Left ventricle myocardium superior (tissue), 1 donor: ENCODE results near the gene LMX1B. TPM values are rescaled to one million over a fixed set of nuclear protein-coding genes. Genes with fewer than 3 reads are reported as not detected.

Experiments
- ATAC-seq: fragments of 200-7000 bp; cut with Tn5 transposase; one replicate; pipeline ENCODE4 v1.9.1; 2020; ENCODE audit warnings: mild to moderate bottlenecking, moderate library complexity
- DNase-seq: peaks from one replicate; pipeline ENCODE4 v3.0.0-alpha.2; 2020
- intact Hi-C: fragments of 100-400 bp; cut with micrococcal nuclease; formaldehyde crosslinking; loops from one replicate; pipeline ENCODE4 v1.11.0; 2022
- total RNA-seq: library from RNA; stranded (reverse); fragmentation: NEBNext Ultra II Directional; extraction: Animal tissue kit (Norgen Biotek cat#: 25700); gene quantifications from one replicate; pipeline ENCODE4 v1.2.1, GENCODE V29; 2021
- donor health status: DM: no; HTN: yes; CAD: no; lungs with severe emphysema.

The LMX1B gene
- total RNA-seq, 1 donor from 2014 or later = 0.74 TPM

- DNase-seq (peak; percentile 20), ATAC-seq (no peak)
- intact Hi-C loops = no loop called here
Measured at GRCh38 chr9:126687930-126688461, 74.3 kb downstream of the LMX1B start.

DNA sequence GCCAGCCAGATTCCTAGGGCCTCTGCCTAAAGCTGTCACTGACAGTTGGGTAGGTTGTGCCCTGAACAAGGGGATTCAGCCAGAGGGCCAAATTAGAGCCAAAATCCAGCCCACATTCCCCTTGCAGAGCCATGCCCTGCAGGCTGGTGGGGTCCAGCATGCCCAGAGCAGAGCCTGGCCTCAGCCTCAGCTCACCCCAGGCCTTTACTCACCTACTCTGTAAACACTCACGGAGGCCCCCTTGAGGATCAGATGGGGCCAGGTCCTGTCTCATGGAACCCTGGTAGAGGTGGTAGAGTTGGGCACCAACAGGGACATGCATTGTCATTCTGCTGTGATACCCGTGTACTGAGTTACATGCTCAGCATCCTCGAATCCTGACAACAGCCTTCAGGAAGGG, 74.9 kb downstream of the LMX1B start:
- intact Hi-C loops = no loop called here
- ATAC-seq = no peak
- no peak for DNase-seq

DNA sequence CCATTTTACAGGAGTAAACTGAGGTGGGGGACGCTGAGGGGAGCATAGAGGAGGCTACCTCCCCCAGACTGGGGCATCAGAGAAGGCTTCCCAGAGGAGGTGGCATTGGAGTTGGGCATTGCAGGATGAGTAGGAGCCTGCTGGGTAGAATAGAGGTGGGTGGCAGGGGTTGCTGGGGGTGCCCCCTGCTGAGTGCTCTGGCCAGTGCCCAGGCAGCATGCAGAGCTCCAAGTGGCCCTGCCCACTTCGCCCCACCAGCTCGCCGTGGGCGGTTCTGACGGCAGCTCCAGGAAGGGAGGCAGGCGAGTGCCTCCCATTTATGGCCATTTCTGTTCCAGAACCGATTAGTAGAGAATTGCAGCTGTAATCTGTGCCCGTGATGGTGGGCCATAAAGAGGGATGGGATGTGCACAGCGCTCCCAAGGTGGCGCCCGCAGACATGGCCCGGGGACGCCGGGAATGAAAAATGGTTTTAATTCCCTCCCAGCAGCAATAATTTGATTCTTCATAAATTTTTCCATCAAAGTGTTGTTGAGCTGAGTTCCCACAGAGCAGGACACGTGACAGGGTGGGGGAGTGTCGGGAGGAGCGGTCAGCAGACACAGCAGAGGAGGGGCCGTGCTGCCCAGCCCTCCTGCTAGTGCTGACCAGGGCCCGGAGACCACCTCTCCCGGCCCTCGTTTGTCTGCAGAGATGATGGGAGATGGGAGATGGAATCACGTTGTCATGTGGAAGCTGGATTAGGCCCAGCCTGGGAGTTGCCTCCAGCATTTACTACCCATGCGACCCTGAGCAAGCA, 75.5 kb downstream of the LMX1B start:
- intact Hi-C loops = no loop called here
- peak; percentile 18 for DNase-seq
- ATAC-seq = no peak

GRCh38 chr9:126690431-126691051, 76.8 kb downstream of the LMX1B start:
- intact Hi-C loops = loop anchor here (5.0 kb wide), 1 partner anchor 78 kb away; the partner anchor contains the start of gene LMX1B
- DNase-seq (peak; percentile 74), ATAC-seq (peak; percentile 75)

- intact Hi-C loops = loop anchor here (5.0 kb wide), 1 partner anchor 80 kb away; the partner anchor contains the start of gene LMX1B
- no peak for ATAC-seq
- DNase-seq = peak; percentile 20
Measured at GRCh38 chr9:126692041-126692758, 78.5 kb downstream of the LMX1B start.

- DNase-seq (peak; percentile 19), ATAC-seq (no peak)
- intact Hi-C loops = loop anchor here (5.0 kb wide), 1 partner anchor 81 kb away; the partner anchor contains the start of gene LMX1B
Measured at GRCh38 chr9:126692759-126693427, 79.2 kb downstream of the LMX1B start.

GRCh38 chr9:126693428-126693944, 79.8 kb downstream of the LMX1B start:
- intact Hi-C loops = loop anchor here (5.0 kb wide), 1 partner anchor 81 kb away; the partner anchor contains the start of gene LMX1B
- ATAC-seq (no peak), DNase-seq (peak; percentile 22)

DNA sequence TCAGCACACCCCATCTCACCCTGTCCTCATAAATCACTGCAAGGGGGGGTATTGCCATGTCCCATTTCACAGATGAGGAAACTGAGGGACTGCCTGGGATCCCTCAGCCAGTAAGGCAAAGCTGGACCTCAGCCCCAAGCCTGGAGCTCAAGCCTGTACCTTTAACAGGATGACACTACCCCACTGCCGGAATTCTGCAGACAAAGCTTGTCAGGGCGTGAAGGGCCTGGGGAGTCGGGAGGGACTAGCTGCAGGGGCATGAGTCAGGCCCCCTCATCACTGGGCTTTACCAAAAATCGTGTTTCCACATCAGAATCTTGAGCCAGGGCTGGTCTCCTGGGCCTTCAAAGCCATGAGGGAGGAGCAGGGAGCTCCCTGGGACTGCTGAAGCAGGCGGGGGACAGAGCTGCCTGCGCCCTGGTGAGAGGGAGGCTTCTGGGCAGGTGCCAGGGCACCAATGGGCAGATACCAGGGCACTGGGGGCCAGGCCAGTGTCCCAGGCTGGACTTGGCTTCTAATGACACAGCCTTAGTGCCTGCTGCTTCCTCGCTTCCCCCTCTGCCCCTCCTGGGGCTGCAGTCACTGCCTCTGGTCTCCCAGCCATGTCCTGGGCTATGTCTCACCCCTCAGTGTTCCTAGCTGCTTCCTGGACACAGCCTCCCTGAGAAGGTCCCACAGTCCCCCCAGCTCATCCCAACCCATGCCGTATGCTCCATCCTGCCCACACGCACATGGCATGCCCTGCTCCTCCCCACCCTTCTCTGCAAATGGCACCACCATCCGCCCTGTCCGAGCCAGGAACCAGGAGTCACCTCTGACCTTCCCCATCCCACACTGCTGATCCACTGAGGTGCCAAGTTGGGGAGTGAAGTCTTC, 80.7 kb downstream of the LMX1B start:
- ATAC-seq = no peak
- intact Hi-C loops = loop anchor here (5.0 kb wide), 1 partner anchor 82 kb away; the partner anchor contains the start of gene LMX1B
- no peak for DNase-seq

DNA sequence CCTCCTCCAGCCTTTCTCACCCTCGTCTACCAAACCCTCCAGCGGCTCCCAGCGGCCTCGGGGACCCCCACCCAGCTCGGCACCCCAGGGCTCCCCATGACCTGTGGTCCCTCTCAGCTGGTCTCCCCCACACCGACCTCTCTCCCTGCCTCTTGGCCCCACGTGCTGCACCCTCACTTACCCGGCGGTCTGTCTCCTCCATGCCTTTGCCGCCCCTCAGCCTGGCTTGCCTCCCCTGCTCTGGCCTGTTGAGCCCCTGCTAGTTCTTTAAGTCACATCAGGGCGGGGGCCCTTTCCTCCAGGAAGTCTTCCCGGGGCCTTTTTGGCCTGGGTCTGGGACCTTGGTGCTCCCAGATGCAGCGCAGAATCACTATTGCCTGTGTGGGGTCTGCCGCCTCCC, 81.5 kb downstream of the LMX1B start:
- intact Hi-C loops = no loop called here
- ATAC-seq (no peak), DNase-seq (no peak)

DNA sequence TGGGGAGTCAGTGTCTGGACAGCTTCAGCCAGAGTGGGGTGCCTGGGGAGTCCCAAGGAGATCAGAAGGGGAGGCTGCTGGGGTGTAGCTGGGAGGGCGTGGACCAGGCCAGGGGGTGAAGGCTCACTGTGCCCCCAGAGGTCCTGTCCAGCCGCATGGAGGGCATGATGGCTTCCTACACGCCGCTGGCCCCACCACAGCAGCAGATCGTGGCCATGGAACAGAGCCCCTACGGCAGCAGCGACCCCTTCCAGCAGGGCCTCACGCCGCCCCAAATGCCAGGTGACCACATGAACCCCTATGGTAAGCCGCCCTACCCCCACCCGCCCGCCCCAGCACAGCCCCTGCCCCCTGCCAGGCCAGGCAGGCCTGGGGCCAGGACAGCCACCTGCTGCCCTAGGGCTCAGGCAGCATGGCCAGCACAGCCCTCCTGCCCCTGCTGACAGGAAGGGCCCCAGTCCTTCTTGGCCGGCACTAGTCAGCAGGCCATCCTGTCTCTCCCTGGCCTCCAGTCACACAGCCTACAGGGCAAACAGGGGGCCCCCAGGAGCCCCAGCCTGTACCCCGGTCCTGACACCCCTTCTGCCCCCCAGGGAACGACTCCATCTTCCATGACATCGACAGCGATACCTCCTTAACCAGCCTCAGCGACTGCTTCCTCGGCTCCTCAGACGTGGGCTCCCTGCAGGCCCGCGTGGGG, 82.1 kb downstream of the LMX1B start:
- ATAC-seq (no peak), DNase-seq (no peak)
- intact Hi-C loops = no loop called here

DNA sequence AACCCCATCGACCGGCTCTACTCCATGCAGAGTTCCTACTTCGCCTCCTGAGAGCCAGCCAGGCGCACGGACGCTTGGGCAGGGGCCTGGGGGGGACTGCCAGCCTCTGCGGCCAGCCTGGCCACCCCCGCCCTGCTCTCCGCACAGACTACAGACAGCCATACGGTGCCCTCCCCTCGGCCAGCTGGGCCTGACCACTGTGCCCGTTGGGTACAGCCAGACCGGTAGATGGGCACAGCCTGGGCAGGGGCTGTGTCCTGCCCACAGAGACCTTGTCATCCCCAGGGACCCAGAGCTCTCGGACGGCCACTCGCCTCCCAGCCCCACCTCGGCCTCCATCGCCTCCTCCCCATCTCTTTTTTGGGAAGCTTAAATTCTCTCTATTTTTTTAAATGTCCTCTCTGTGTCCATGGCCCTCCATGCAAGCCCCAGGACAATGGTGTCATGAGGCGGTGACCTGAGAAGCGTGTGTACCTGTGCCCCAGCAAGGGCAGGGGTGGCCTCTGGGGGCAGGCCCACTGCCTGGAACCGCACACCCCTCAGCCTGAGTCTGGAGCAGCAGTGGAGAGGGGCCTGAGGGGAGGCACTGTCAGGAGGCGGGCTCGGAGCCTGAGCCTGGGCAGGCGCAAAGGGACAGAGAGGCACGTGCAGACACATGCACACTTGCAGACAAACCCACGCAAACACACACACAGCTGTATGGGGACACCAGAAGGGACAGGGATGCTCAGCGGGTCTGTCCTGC, 82.8 kb downstream of the LMX1B start:
- DNase-seq (no peak), ATAC-seq (no peak)
- intact Hi-C loops = no loop called here

GRCh38 chr9:126697330-126697729, 83.6 kb downstream of the LMX1B start:
- DNase-seq (no peak), ATAC-seq (no peak)
- intact Hi-C loops = no loop called here

DNA sequence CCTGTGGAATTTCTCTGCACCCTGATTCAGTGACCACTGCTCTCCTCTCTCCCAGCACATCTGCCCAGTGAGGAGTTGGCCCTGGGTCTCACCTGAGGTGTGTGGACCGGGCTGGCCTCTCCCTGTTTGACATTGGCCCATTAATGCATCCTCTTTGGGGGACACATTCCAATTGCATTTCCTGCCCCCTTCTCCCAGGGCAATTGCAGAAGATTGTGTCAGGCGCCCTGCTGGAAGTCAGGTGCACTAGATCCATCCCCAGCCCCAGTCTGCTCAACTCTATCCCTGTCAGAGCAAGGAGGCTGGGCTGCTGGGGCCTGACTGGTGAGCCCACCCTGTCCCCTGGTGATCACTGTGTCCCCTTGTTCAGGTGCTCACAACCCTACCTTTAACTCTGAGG, 84.5 kb downstream of the LMX1B start:
- ATAC-seq (no peak), DNase-seq (no peak)
- intact Hi-C loops = no loop called here

DNA sequence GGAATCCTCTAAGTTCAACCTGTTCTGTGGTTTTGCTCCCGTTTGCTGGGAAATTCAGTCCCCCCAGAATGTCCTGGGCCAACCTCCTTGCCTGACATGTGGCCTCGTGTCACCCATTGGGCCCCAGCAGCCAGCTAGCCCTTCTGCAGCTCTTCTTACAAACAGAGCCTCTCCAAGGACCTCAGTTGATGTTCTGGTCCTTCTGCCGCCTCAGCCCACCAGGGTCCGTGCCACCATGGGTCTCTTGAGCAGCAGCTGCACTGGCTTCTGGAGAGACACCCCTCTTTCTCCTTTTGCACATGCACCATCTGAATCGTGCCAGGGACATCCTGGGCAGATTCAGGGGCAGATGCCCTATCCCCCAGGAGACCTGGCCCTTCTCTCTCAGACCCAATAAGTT, 85.0 kb downstream of the LMX1B start:
- ATAC-seq = no peak
- no peak for DNase-seq
- intact Hi-C loops = no loop called here

DNA sequence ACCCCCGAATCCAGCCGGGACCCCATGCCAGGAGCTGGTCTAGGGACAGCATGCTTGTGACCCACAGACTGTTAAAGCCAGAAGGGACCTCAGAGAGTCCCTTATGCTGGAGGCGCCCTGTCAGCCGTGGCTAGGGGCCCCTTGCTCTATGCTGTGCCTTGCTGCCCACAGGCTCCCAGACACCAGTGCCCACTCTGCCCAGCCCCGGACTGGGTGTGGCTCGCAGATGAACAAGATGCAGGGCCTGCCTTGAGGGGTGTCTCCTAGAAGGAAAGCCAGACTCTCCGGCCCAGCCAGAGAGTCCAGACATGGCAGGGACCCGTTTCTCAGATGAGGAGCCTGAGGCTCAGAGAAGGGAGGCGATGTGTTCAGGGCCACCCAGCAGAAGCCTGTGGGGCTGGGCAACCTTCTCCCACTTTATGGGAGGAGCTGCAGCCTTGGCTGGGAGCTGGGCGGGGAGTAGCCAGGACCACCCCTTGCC, 85.7 kb downstream of the LMX1B start:
- intact Hi-C loops = no loop called here
- no peak for ATAC-seq
- no peak for DNase-seq

- DNase-seq (no peak), ATAC-seq (no peak)
- intact Hi-C loops = no loop called here
Measured at GRCh38 chr9:126700296-126700695, 86.6 kb downstream of the LMX1B start.
